Smooth muscle cell of the umbilical artery (primary cell): ENCODE results near the gene PRR4. TPM values are rescaled to one million over a fixed set of nuclear protein-coding genes. Genes with fewer than 3 reads are reported as not detected.

Experiments used
- total RNA-seq: library from RNA; depleted of rRNA; stranded (reverse); fragments of >200 nt; gene quantifications from 2 replicates; pipeline ENCODE4 v1.2.3, GENCODE V29; 2014

Gene PRR4
- total RNA-seq = 1.2 and 2.0 TPM in 2 replicates

GRCh38 chr12:10849425-10849878 lies at the start of gene PRR4:
Gene PRR4, minus strand, starts transcription at chr12:10849475. Its CDS starts 38 bp downstream, at chr12:10849437.

GRCh38 chr12:10884086-10884725 lies 34.9 kb upstream of the PRR4 start, which contains the start of gene PRH1:
Gene PRH1, minus strand, starts transcription at chr12:10884255. Its CDS starts 38 bp downstream, at chr12:10884217.

GRCh38 chr12:10826258-10826657 lies 23.0 kb downstream of the PRR4 start, which contains the start of gene TAS2R10:
Gene TAS2R10, minus strand, starts transcription at chr12:10826358. Its CDS starts 89 bp downstream, at chr12:10826269.

GRCh38 chr12:10810068-10810467 lies 39.2 kb downstream of the PRR4 start, which contains the start of gene TAS2R9:
Gene TAS2R9, minus strand, starts transcription at chr12:10810168. Its CDS starts 93 bp downstream, at chr12:10810075.

GRCh38 chr12:10807186-10807585 lies 42.1 kb downstream of the PRR4 start, which contains the start of gene TAS2R8:
Gene TAS2R8, minus strand, starts transcription at chr12:10807286. Its CDS starts 306 bp downstream, at chr12:10806980.

GRCh38 chr12:10802587-10802986 lies 46.7 kb downstream of the PRR4 start, which contains the start of gene TAS2R7:
Gene TAS2R7, minus strand, starts transcription at chr12:10802627. Its CDS starts 57 bp downstream, at chr12:10802570.

Other genes with a start within 250 kb of the PRR4 start
- gene MAGOHB, start 235.9 kb downstream of the PRR4 start, total RNA-seq = 21.4 and 22.7 TPM in 2 replicates
- gene STYK1, start 175.4 kb downstream of the PRR4 start, total RNA-seq = 1.6 TPM in 1 of 2 replicates, not detected in the other
- gene YBX3, start 126.2 kb downstream of the PRR4 start, total RNA-seq = 42.8 and 112 TPM in 2 replicates
- gene TAS2R7, start 46.8 kb downstream of the PRR4 start, total RNA-seq = not detected in 2 replicates
- gene TAS2R8, start 42.2 kb downstream of the PRR4 start, total RNA-seq = not detected in 2 replicates
- 0.30 and 0.37 TPM in 2 replicates for gene TAS2R9, start 39.3 kb downstream of the PRR4 start, total RNA-seq
- gene TAS2R10, start 23.1 kb downstream of the PRR4 start, total RNA-seq = 0.59 and 2.4 TPM in 2 replicates
- 17.6 and 21.4 TPM in 2 replicates for gene PRH1, start 34.8 kb upstream of the PRR4 start, total RNA-seq
- gene TAS2R13, start 60.1 kb upstream of the PRR4 start, total RNA-seq = 1.2 and 4.2 TPM in 2 replicates
- 0.28 TPM in 1 of 2 replicates, not detected in the other for gene PRH2, start 79.8 kb upstream of the PRR4 start, total RNA-seq
- 4.2 and 5.4 TPM in 2 replicates for gene TAS2R14, start 89.8 kb upstream of the PRR4 start, total RNA-seq
- 3.9 and 8.6 TPM in 2 replicates for gene TAS2R50, start 137.4 kb upstream of the PRR4 start, total RNA-seq
- 3.9 and 6.6 TPM in 2 replicates for gene TAS2R20, start 148.8 kb upstream of the PRR4 start, total RNA-seq
- gene TAS2R19, start 173.1 kb upstream of the PRR4 start, total RNA-seq = 4.8 and 11.1 TPM in 2 replicates
- gene TAS2R31, start 181.9 kb upstream of the PRR4 start, total RNA-seq = 6.8 and 10.9 TPM in 2 replicates
- 1.8 and 4.8 TPM in 2 replicates for gene TAS2R46, start 212.8 kb upstream of the PRR4 start, total RNA-seq
- gene TAS2R43, start 242.8 kb upstream of the PRR4 start, total RNA-seq = 3.3 TPM in 1 of 2 replicates, not detected in the other